NCI-H128 (cell line): ENCODE measurements around the gene OFD1.

Experiments used
- DNase-seq: peaks from one replicate; lab custom pipeline; 2025; ENCODE audit not compliant: unreplicated experiment; lab: John Stamatoyannopoulos, UW

OFD1 gene

GRCh38 chrX:13752141-13752540 is 17.6 kb downstream of the OFD1 start:
- DNase-seq = no peak

GRCh38 chrX:13752646-13753045 is 18.1 kb downstream of the OFD1 start:
- DNase-seq = no peak

- DNase-seq = no peak
Observed at GRCh38 chrX:13754765-13755164, 20.2 kb downstream of the OFD1 start.

GRCh38 chrX:13755254-13755653 is 20.7 kb downstream of the OFD1 start:
- DNase-seq = no peak

GRCh38 chrX:13756381-13756780 is 21.8 kb downstream of the OFD1 start:
- no peak for DNase-seq

GRCh38 chrX:13759152-13759718 is 24.7 kb downstream of the OFD1 start:
- DNase-seq = no peak

- no peak for DNase-seq
Observed at GRCh38 chrX:13760426-13760825, 25.9 kb downstream of the OFD1 start.

GRCh38 chrX:13761606-13762414 is 27.3 kb downstream of the OFD1 start:
- no peak for DNase-seq

GRCh38 chrX:13763489-13763888 is 28.9 kb downstream of the OFD1 start:
- DNase-seq = no peak

GRCh38 chrX:13764281-13764680 is 29.7 kb downstream of the OFD1 start:
- no peak for DNase-seq

- no peak for DNase-seq
Observed at GRCh38 chrX:13764765-13765164, 30.2 kb downstream of the OFD1 start.

- no peak for DNase-seq
Observed at GRCh38 chrX:13768939-13769338, 34.4 kb downstream of the OFD1 start.

- no peak for DNase-seq
Observed at GRCh38 chrX:13770013-13770535, 35.5 kb downstream of the OFD1 start.

- no peak for DNase-seq
Observed at GRCh38 chrX:13774696-13775095, 40.1 kb downstream of the OFD1 start.

- no peak for DNase-seq
Observed at GRCh38 chrX:13775837-13776236, 41.3 kb downstream of the OFD1 start.

GRCh38 chrX:13776387-13776786 is 41.8 kb downstream of the OFD1 start:
- no peak for DNase-seq

- no peak for DNase-seq
Observed at GRCh38 chrX:13778916-13779315, 44.4 kb downstream of the OFD1 start.

- no peak for DNase-seq
Observed at GRCh38 chrX:13780868-13781427, 46.4 kb downstream of the OFD1 start.

GRCh38 chrX:13786048-13786447 is 51.5 kb downstream of the OFD1 start:
- DNase-seq = no peak

GRCh38 chrX:13790206-13791131 is 55.9 kb downstream of the OFD1 start:
- DNase-seq = no peak

- DNase-seq = no peak
Observed at GRCh38 chrX:13791145-13791544, 56.6 kb downstream of the OFD1 start.
